ENCODE measurements around the gene FBRS. TPM values are rescaled to one million over a fixed set of nuclear protein-coding genes. Genes with fewer than 3 reads are reported as not detected.

The FBRS gene
- polyA plus RNA-seq, 2 of the 4 experiments (the other 2 are of a cell fraction), result 5.9 to 33.3 TPM

- ATAC-seq (no peak), FAIRE-seq (no peak), DNase-seq (ENCODE audit: low read depth in 1 of 2, low spot score in 1 of 2) (no peak)
- H3K27ac ChIP-seq, result no peak overlapping the region
- POLR2A ChIA-PET, result no interaction called here
- no peak overlapping the region for H3K4me2 ChIP-seq
- 83% methylated on average over 3 of the region's 3 CpGs for WGBS (ENCODE audit: missing lambda C conversion rate)
- CTCF ChIA-PET, result interaction anchor here (0.5 to 1.5 kb wide), 6 partner anchors 9 to 812 kb away, joined by 3 read pairs; no protein-coding TSS in a partner anchor
- no peaks in the 10 kb centered on the region for H3K9me3 ChIP-seq
- H3K4me3 ChIP-seq, result no peak overlapping the region
- no peaks in the 10 kb centered on the region for H3K4me1 ChIP-seq
- TF ChIP-seq HOXB5 (CRISPR knock-in tag; IDR thresholded peaks at IDR 0.05) (no peak), JUNB (IDR thresholded peaks at IDR 0.05) (no peak), SMC3 (IDR thresholded peaks at IDR 0.05) (no peak), KDM1A (IDR thresholded peaks at IDR 0.05; ENCODE audit: low read depth) (no peak), HOXB13 (CRISPR knock-in tag; IDR thresholded peaks at IDR 0.05; ENCODE audit: low read depth) (no peak), HDAC2 (IDR thresholded peaks at IDR 0.05) (no peak), HMGXB4 (CRISPR knock-in tag; IDR thresholded peaks at IDR 0.05; ENCODE audit: borderline replicate concordance) (no peak), KDM5A (IDR thresholded peaks at IDR 0.05) (no peak), MAZ (IDR thresholded peaks at IDR 0.05; ENCODE audit: borderline replicate concordance, low read depth, low read length) (no peak), ATOH8 (CRISPR knock-in tag; IDR thresholded peaks at IDR 0.05; ENCODE audit: low read depth) (no peak), FOSL2 (IDR thresholded peaks at IDR 0.05) (no peak), FOSL2 (CRISPR knock-in tag; IDR thresholded peaks at IDR 0.05) (no peak), USF2 (IDR thresholded peaks at IDR 0.05) (no peak), ELK1 (IDR thresholded peaks at IDR 0.05; ENCODE audit: low read depth, low read length) (no peak), ZFP36 (IDR thresholded peaks at IDR 0.05; ENCODE audit: borderline replicate concordance, partially characterized antibody) (no peak), PBX3 (IDR thresholded peaks at IDR 0.05) (no peak), BCL3 (IDR thresholded peaks at IDR 0.05) (no peak), PHF8 (IDR thresholded peaks at IDR 0.05; ENCODE audit: borderline replicate concordance, low read depth) (no peak), ZSCAN20 (CRISPR knock-in tag; IDR thresholded peaks at IDR 0.05) (no peak), CEBPB (IDR thresholded peaks at IDR 0.05) (no peak), GATA3 (IDR thresholded peaks at IDR 0.05; ENCODE audit: borderline replicate concordance) (no peak)
These were observed 20.3 kb downstream of the FBRS start for GRCh38 chr16:30678586-30678970.

GRCh38 chr16:30680326-30680725 is 22.1 kb downstream of the FBRS start:
- Histone ChIP-seq H3K4me1 (no peaks in the 10 kb centered on the region), H3K9me3 (no peaks in the 10 kb centered on the region), H3K27ac (no peak overlapping the region), H3K4me3 (no peak overlapping the region), H3K4me2 (no peak overlapping the region)
- ATAC-seq (no peak), DNase-seq (ENCODE audit: low read depth in 1 of 2, low spot score in 1 of 2) (no peak), FAIRE-seq (no peak)
- TF ChIP-seq TFCP2L1 (CRISPR knock-in tag; IDR thresholded peaks at IDR 0.05) (no peak), ESRRA (IDR thresholded peaks at IDR 0.05; ENCODE audit: borderline replicate concordance, low read length) (no peak), CEBPB (IDR thresholded peaks at IDR 0.05) (no peak), ELK1 (IDR thresholded peaks at IDR 0.05; ENCODE audit: low read depth, low read length) (no peak), EHMT2 (IDR thresholded peaks at IDR 0.05; ENCODE audit: low read depth) (no peak), MAFK (IDR thresholded peaks at IDR 0.05; ENCODE audit: partially characterized antibody) (no peak), FOSB (CRISPR knock-in tag; IDR thresholded peaks at IDR 0.05) (no peak), PHF8 (IDR thresholded peaks at IDR 0.05; ENCODE audit: borderline replicate concordance, low read depth) (no peak)
- WGBS (ENCODE audit: missing lambda C conversion rate), result 75% methylated on average over 3 of the region's 3 CpGs
- ChIA-PET CTCF (interaction anchor here (1.7 kb wide), 1 partner anchor 17 kb away, joined by 4 read pairs; no protein-coding TSS in a partner anchor), POLR2A (interaction anchor here (0.8 kb wide), 1 partner anchor 22 kb away, joined by 3 read pairs; no protein-coding TSS in a partner anchor)

Measured in A549 (cell line).